H1 (cell line): ENCODE data around the gene SNU13. TPM values are rescaled to one million over a fixed set of nuclear protein-coding genes. Genes with fewer than 3 reads are reported as not detected.

ENCODE experiments used
- CTCF ChIA-PET: fragments of 300-600 bp; sonication (Branson Sonifier 250); formaldehyde crosslinking; loops from one replicate; lab custom pipeline; 2021; ENCODE audit not compliant: partially characterized antibody; lab: Charles Lee
- POLR2A ChIA-PET: fragments of 300-600 bp; sonication (Branson Sonifier 250); formaldehyde crosslinking; loops from one replicate; lab custom pipeline; 2021; ENCODE audit warnings: inconsistent platforms; ENCODE audit not compliant: partially characterized antibody; lab: Charles Lee
- DNase-seq, 2 experiments: peaks; one replicate each; pipeline versions ENCODE4 v3.0.0 to v3.0.0-alpha.2; 2010 to 2022; ENCODE audit warnings: low spot score in 2 of 2, low read depth in 1 of 2, mixed read lengths in 1 of 2
- FAIRE-seq: peaks from 2 replicates; lab custom pipeline; 2011; peaks lifted over from hg19 to GRCh38; lab: Jason Lieb, UNC
- H2AFZ ChIP-seq: 2 replicates; pipeline ENCODE4 v1.8.1; 2012; ENCODE audit warnings: low read length, inconsistent platforms
- H2AK5ac ChIP-seq: 2 replicates; pipeline ENCODE4 v1.6.1; 2013; ENCODE audit warnings: low read depth, low read length
- H2BK120ac ChIP-seq: replicated peaks from 2 replicates; pipeline ENCODE3; 2013; ENCODE audit warnings: low read depth, low read length, inconsistent platforms
- H2BK12ac ChIP-seq: 2 replicates; pipeline ENCODE4 v1.6.1; 2013; ENCODE audit warnings: low read depth, low read length
- H2BK15ac ChIP-seq: 2 replicates; pipeline ENCODE4 v1.6.1; 2013; ENCODE audit warnings: low read length
- H2BK20ac ChIP-seq: 2 replicates; pipeline ENCODE4 v1.6.1; 2013; ENCODE audit warnings: low read length
- H2BK5ac ChIP-seq: 2 replicates; pipeline ENCODE4 v1.6.1; 2013; ENCODE audit warnings: low read depth, low read length
- H3K14ac ChIP-seq: 2 replicates; pipeline ENCODE4 v1.6.1; 2013; ENCODE audit warnings: inconsistent platforms; ENCODE audit not compliant: insufficient read length
- H3K18ac ChIP-seq: 2 replicates; pipeline ENCODE4 v1.6.1; 2013; ENCODE audit warnings: low read length; ENCODE audit errors: extremely low read depth
- H3K23ac ChIP-seq: 2 replicates; pipeline ENCODE4 v1.6.1; 2013; ENCODE audit warnings: inconsistent platforms; ENCODE audit not compliant: insufficient read length
- H3K23me2 ChIP-seq: 2 replicates; pipeline ENCODE4 v1.6.1; 2013; ENCODE audit warnings: low read depth, low read length
- H3K27ac ChIP-seq: 2 replicates; pipeline ENCODE4 v1.6.1; 2011; ENCODE audit warnings: low read depth, low read length, inconsistent platforms
- H3K27me3 ChIP-seq, 4 experiments: replicated peaks in 1 of 4; 1 replicate in 1 of 4; 2 replicates in 3 of 4; pipeline versions ENCODE4 v1.6.1 to v1.8.1; 2011 to 2013; ENCODE audit warnings: low read length in 3 of 4, mild to moderate bottlenecking in 3 of 4, inconsistent platforms in 2 of 4, mixed read lengths in 2 of 4, moderate library complexity in 1 of 4; ENCODE audit not compliant: control insufficient read depth in 3 of 4, insufficient read depth in 3 of 4; ENCODE audit errors: extremely low read depth in 1 of 4
- H3K36me3 ChIP-seq, 4 experiments: 2 replicates each; pipeline versions ENCODE4 v1.6.1 to v1.8.1; 2011 to 2013; ENCODE audit warnings: mild to moderate bottlenecking in 4 of 4, low read length in 3 of 4, moderate library complexity in 2 of 4, control low read depth in 1 of 4, inconsistent platforms in 1 of 4; ENCODE audit not compliant: insufficient read depth in 4 of 4, control insufficient read depth in 2 of 4
- H3K4ac ChIP-seq: replicated peaks from 2 replicates; pipeline ENCODE3; 2013; ENCODE audit warnings: low read length, low read depth, mixed read lengths, inconsistent platforms; ENCODE audit not compliant: insufficient read length
- H3K4me1 ChIP-seq, 4 experiments: replicated peaks in 1 of 4; 1 replicate in 1 of 4; 2 replicates in 3 of 4; pipeline versions ENCODE4 v1.6.1 to v1.8.1; 2011 to 2013; ENCODE audit warnings: low read length in 3 of 4, inconsistent platforms in 2 of 4, mixed read lengths in 1 of 4; ENCODE audit not compliant: insufficient read depth in 4 of 4, control insufficient read depth in 3 of 4
- H3K4me2 ChIP-seq, 2 experiments: 2 replicates each; pipeline versions ENCODE4 v1.6.1 to v1.8.1; 2011 to 2013; ENCODE audit warnings: low read depth in 2 of 2, low read length in 2 of 2, control low read depth in 1 of 2, inconsistent platforms in 1 of 2, mild to moderate bottlenecking in 1 of 2; ENCODE audit not compliant: insufficient read depth in 1 of 2
- H3K4me3 ChIP-seq, 4 experiments: fragments of 200-600, 300-600 bp in 1 of 4; sonication (generic), shearing (Covaris generic), sonication (Bioruptor Twin) in 1 of 4; 2 replicates each; pipeline versions ENCODE4 v1.5.1 to v1.8.1; 2011 to 2016; ENCODE audit warnings: low read length in 4 of 4, low read depth in 3 of 4, control low read depth in 2 of 4, inconsistent platforms in 2 of 4, mild to moderate bottlenecking in 2 of 4, mixed read lengths in 1 of 4, moderate library complexity in 1 of 4; ENCODE audit not compliant: insufficient read depth in 2 of 4; ENCODE audit errors: extremely low read depth in 1 of 4
- H3K56ac ChIP-seq: replicated peaks from 2 replicates; pipeline ENCODE3; 2013; ENCODE audit warnings: low read depth, mild to moderate bottlenecking, mixed read lengths, low read length, inconsistent platforms; ENCODE audit not compliant: insufficient read length
- H3K79me1 ChIP-seq: 2 replicates; pipeline ENCODE4 v1.6.1; 2013; ENCODE audit warnings: low read depth, low read length, control low read depth
- H3K79me2 ChIP-seq, 2 experiments: 2 replicates each; pipeline versions ENCODE4 v1.6.1 to v1.8.1; 2012 to 2013; ENCODE audit warnings: low read length in 2 of 2, mild to moderate bottlenecking in 2 of 2, inconsistent platforms in 1 of 2; ENCODE audit not compliant: insufficient read depth in 2 of 2, control insufficient read depth in 1 of 2
- H3K9ac ChIP-seq, 4 experiments: replicated peaks in 1 of 4; 1 replicate in 1 of 4; 2 replicates in 3 of 4; pipeline versions ENCODE4 v1.6.1 to v1.8.1; 2011 to 2013; ENCODE audit warnings: low read depth in 3 of 4, low read length in 3 of 4, control low read depth in 2 of 4, mild to moderate bottlenecking in 2 of 4, moderate library complexity in 2 of 4, inconsistent platforms in 1 of 4; ENCODE audit errors: extremely low read depth in 1 of 4
- H3K9me3 ChIP-seq, 2 experiments: 2 replicates each; pipeline versions ENCODE4 v1.6.1 to v1.8.1; 2012 to 2013; ENCODE audit warnings: mild to moderate bottlenecking in 2 of 2, moderate library complexity in 2 of 2, control low read depth in 1 of 2, inconsistent platforms in 1 of 2, low read depth in 1 of 2, low read length in 1 of 2, mixed read lengths in 1 of 2; ENCODE audit not compliant: insufficient read depth in 2 of 2
- H4K20me1 ChIP-seq, 2 experiments: replicated peaks in 1 of 2; 2 replicates each; pipeline versions ENCODE3 to v1.8.1; 2011 to 2013; ENCODE audit warnings: inconsistent platforms in 2 of 2, low read length in 2 of 2, mild to moderate bottlenecking in 1 of 2; ENCODE audit not compliant: insufficient read depth in 2 of 2, control insufficient read depth in 1 of 2
- H4K5ac ChIP-seq: 2 replicates; pipeline ENCODE4 v1.6.1; 2013; ENCODE audit warnings: low read length, low read depth, mixed read lengths, inconsistent platforms; ENCODE audit not compliant: insufficient read length
- H4K8ac ChIP-seq: 2 replicates; pipeline ENCODE4 v1.8.0; 2013; ENCODE audit warnings: mild to moderate bottlenecking, moderate library complexity, low read length, inconsistent platforms; ENCODE audit not compliant: insufficient read depth; ENCODE audit errors: extremely low read depth
- H4K91ac ChIP-seq: replicated peaks from 2 replicates; pipeline ENCODE3; 2013; ENCODE audit warnings: low read length, mixed read lengths, inconsistent platforms; ENCODE audit not compliant: insufficient read length
- ASH2L ChIP-seq: fragments of 200-600, 300-600 bp; sonication (generic); IDR thresholded peaks from one replicate; pipeline ENCODE4 v1.7.1; 2017; ENCODE audit warnings: low read length
- BCL11A ChIP-seq, 2 experiments: IDR thresholded peaks; one replicate each; pipeline ENCODE4 v1.6.1; 2011; ENCODE audit warnings: low read depth in 2 of 2, low read length in 2 of 2, mild to moderate bottlenecking in 2 of 2
- GABPA ChIP-seq: IDR thresholded peaks from 2 replicates; pipeline ENCODE4 v1.6.1; 2011; ENCODE audit warnings: mild to moderate bottlenecking, low read length, moderate library complexity, borderline replicate concordance; ENCODE audit not compliant: insufficient read depth
- GTF2F1 ChIP-seq: IDR thresholded peaks from 2 replicates; pipeline ENCODE4 v1.6.1; 2012; ENCODE audit warnings: low read depth, low read length, improper control_type of control experiment, borderline replicate concordance
- MAX ChIP-seq: IDR thresholded peaks from 2 replicates; pipeline ENCODE4 v1.6.1; 2012; ENCODE audit warnings: inconsistent platforms
- NRF1 ChIP-seq: IDR thresholded peaks from 2 replicates; pipeline ENCODE4 v1.6.1; 2011; ENCODE audit warnings: mild to moderate bottlenecking, low read depth, low read length, improper control_type of control experiment
- RAD21 ChIP-seq, 2 experiments: IDR thresholded peaks in 1 of 2; conservative IDR thresholded peaks in 1 of 2; 2 replicates each; pipeline ENCODE4 v1.6.1; 2011; ENCODE audit warnings: low read depth in 2 of 2, low read length in 2 of 2, improper control_type of control experiment in 1 of 2, inconsistent platforms in 1 of 2, mild to moderate bottlenecking in 1 of 2, moderate library complexity in 1 of 2
- RBBP5 ChIP-seq: IDR thresholded peaks from 2 replicates; pipeline ENCODE4 v1.7.1; 2012; ENCODE audit warnings: low read depth, mild to moderate bottlenecking, inconsistent platforms, low read length, moderate library complexity, borderline replicate concordance
- RFX5 ChIP-seq: IDR thresholded peaks from 2 replicates; pipeline ENCODE4 v1.6.1; 2011; ENCODE audit warnings: low read depth, low read length, improper control_type of control experiment, borderline replicate concordance
- RXRA ChIP-seq: IDR thresholded peaks from 2 replicates; pipeline ENCODE4 v1.6.1; 2011; ENCODE audit warnings: low read depth, mild to moderate bottlenecking, low read length, moderate library complexity; ENCODE audit not compliant: insufficient read depth
- SIRT6 ChIP-seq: IDR thresholded peaks from one replicate; pipeline ENCODE4 v1.7.1; 2012; ENCODE audit warnings: low read length, inconsistent platforms
- TCF12 ChIP-seq: IDR thresholded peaks from 2 replicates; pipeline ENCODE4 v1.6.1; 2011; ENCODE audit warnings: low read depth, mild to moderate bottlenecking, low read length
- ZNF274 ChIP-seq: IDR thresholded peaks from 2 replicates; pipeline ENCODE4 v1.7.0; 2012; ENCODE audit warnings: low read length, borderline replicate concordance; ENCODE audit errors: extremely low read depth
- WGBS, 2 experiments: shearing (Covaris generic) in 1 of 2; methylation state at CpG; one replicate each; pipeline versions ENCODE4 v1.1.6 to v1.1.7; 2013 to 2015; ENCODE audit warnings: low lambda C conversion rate in 2 of 2, mixed read lengths in 2 of 2, inconsistent platforms in 1 of 2, low coverage in 1 of 2, missing lambda C conversion rate in 1 of 2; ENCODE audit not compliant: insufficient replicate concordance in 2 of 2, insufficient coverage in 1 of 2, insufficient read length in 1 of 2; ENCODE audit errors: extremely low coverage in 1 of 2, missing lambda C conversion rate in 1 of 2; 5-methylcytosine and 5-hydroxymethylcytosine counted together
- polyA plus RNA-seq, 7 experiments: library from polyadenylated mRNA; depleted of rRNA in 3 of 7; stranded (reverse) in 5 of 7; unstranded in 2 of 7; fragments of >200 nt in 5 of 7; fragments of 200-250 nt in 2 of 7; gene quantifications; 1 replicate in 5 of 7; 2 replicates in 1 of 7; 4 replicates in 1 of 7; pipeline versions ENCODE4 v1.2.1 to v1.2.3, GENCODE V29; 2011 to 2013; ENCODE audit warnings: missing spikeins in 2 of 7, mixed read lengths in 2 of 7
- total RNA-seq: library from RNA; stranded (reverse); fragmentation: NEBNext Ultra II Directional; extraction: Animal tissue kit (Norgen Biotek cat#: 25700); gene quantifications from 2 replicates; pipeline ENCODE4 v1.2.1, GENCODE V29; 2021

SNU13 gene
- total and polyA plus RNA-seq, 2 of the 8 experiments (the other 6 are each of a cell fraction or from before 2014, with no cell fraction given), result 241 to 281 TPM

DNA sequence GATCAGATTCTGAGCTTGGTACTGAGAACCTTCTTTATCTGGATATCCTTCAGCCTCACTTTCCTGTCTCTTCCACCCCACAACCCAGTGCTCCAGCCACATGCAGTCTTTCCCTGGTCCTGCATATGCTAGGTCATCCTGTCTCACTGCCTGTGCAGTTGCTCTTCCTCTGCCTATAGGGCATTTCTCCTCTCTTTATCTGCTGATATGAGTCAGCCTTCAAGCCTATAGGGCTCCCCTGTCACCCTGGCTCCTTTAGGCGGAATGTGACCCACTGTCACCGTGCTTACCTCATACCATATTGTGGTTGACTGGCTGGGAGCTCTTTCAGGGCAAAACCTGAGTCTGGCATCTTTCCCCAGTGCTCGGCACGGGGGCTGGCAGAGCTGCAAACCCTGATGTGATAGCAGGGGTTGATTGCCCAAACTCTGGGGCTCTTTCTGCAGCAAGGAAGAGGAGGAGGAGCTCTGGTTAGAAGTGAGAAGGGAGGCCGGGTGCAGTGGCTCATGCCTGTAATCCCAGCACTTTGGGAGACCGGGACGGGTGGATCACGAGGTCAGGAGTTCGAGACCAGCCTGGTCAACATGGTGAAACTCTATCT is 36.9 kb upstream of the SNU13 start:
- WGBS, 2 experiments, result 89% methylated on average over 9 of the region's 9 CpGs; no CpG with 5 or more reads in 1 of the 2 experiments
- Histone ChIP-seq H3K18ac (no peak overlapping the region), H2BK20ac (no peak overlapping the region), H3K36me3 (no peaks in the 10 kb centered on the region), H3K4me3 (no peak overlapping the region), H4K91ac (no peak overlapping the region), H2AK5ac (no peak overlapping the region), H3K4ac (no peak overlapping the region), H2BK15ac (no peak overlapping the region), H3K23ac (no peak overlapping the region), H3K79me2 (no peaks in the 10 kb centered on the region), H3K9me3 (no peaks in the 10 kb centered on the region), H3K4me2 (no peak overlapping the region), H4K5ac (no peak overlapping the region), H3K4me1 (no peaks in the 10 kb centered on the region), H4K20me1 (no peaks in the 10 kb centered on the region), H3K56ac (no peak overlapping the region), H2BK120ac (no peak overlapping the region), H3K23me2 (no peaks in the 10 kb centered on the region), H3K14ac (no peak overlapping the region), H4K8ac (no peak overlapping the region), H3K27ac (no peak overlapping the region), H2BK12ac (no peak overlapping the region), H2AFZ (no peak overlapping the region), H3K9ac (no peak overlapping the region), H3K79me1 (no peaks in the 10 kb centered on the region), H2BK5ac (no peak overlapping the region), H3K27me3 (no peaks in the 10 kb centered on the region)
- POLR2A ChIA-PET, result interaction anchor here (1.1 kb wide), 1 partner anchor 27 kb away, joined by 3 read pairs; no protein-coding TSS in a partner anchor
- DNase-seq, result no peak
- no peak for FAIRE-seq
- CTCF ChIA-PET, result interaction anchor here (0.7 to 3.7 kb wide), 7 partner anchors 9 to 28 kb away, joined by 3 to 16 read pairs (median 3); no protein-coding TSS in a partner anchor
- no peak for TF ChIP-seq RXRA
- no peak for TF ChIP-seq RAD21 (IDR thresholded peaks at IDR 0.05 in 1 of 2, conservative IDR thresholded peaks at IDR 0.05 in 1 of 2; ENCODE audit: low read depth in 2 of 2, low read length in 2 of 2)
- TF ChIP-seq GTF2F1, result no peak
- no peak for TF ChIP-seq SIRT6
- TF ChIP-seq MAX, result no peak
- TF ChIP-seq NRF1, result no peak
- TF ChIP-seq RFX5, result no peak
- no peak for TF ChIP-seq BCL11A (IDR thresholded peaks at IDR 0.05; ENCODE audit: low read depth in 2 of 2, low read length in 2 of 2)
- no peak for TF ChIP-seq GABPA
- no peak for TF ChIP-seq TCF12
- no peak for TF ChIP-seq ASH2L
- no peak for TF ChIP-seq RBBP5
- TF ChIP-seq ZNF274, result no peak
